HG03558 (cell line): ENCODE results near the gene MDN1.
A peak's percentile ranks its signal among the peaks of the same experiment; 100 is the strongest.
"Not testable (repeated sequence)": the region's sequence is repeated elsewhere in the genome, so short reads cannot be mapped to it uniquely, and the experiment has no call there.

Experiments used
- ATAC-seq: cut with Tn5 transposase; IDR thresholded peaks from one replicate; pipeline ENCODE4 v1.9.1; 2021; ENCODE audit warnings: moderate number of reproducible peaks; ENCODE audit not compliant: unreplicated experiment; ENCODE audit errors: extremely low read depth

MDN1 gene

GRCh38 chr6:89828475-89828987 is 8.9 kb upstream of the MDN1 start:
- ATAC-seq = not testable (repeated sequence)

GRCh38 chr6:89826029-89826528 is 6.5 kb upstream of the MDN1 start:
- no peak for ATAC-seq

- no peak for ATAC-seq
These were observed 638 bp downstream of the MDN1 start for GRCh38 chr6:89818977-89819335.

- ATAC-seq = no peak
These were observed 2.1 kb downstream of the MDN1 start for GRCh38 chr6:89817481-89817880.

GRCh38 chr6:89813422-89813821 is 6.2 kb downstream of the MDN1 start:
- ATAC-seq = not testable (repeated sequence)

GRCh38 chr6:89807581-89807980 is 12.0 kb downstream of the MDN1 start:
- ATAC-seq = no peak

- no peak for ATAC-seq
These were observed 13.7 kb downstream of the MDN1 start for GRCh38 chr6:89805814-89806371.

- no peak for ATAC-seq
These were observed 16.3 kb downstream of the MDN1 start for GRCh38 chr6:89803271-89803670.

- ATAC-seq = no peak
These were observed 19.8 kb downstream of the MDN1 start for GRCh38 chr6:89799756-89800155.

GRCh38 chr6:89799096-89799495 is 20.5 kb downstream of the MDN1 start:
- ATAC-seq = no peak

GRCh38 chr6:89797317-89797716 is 22.3 kb downstream of the MDN1 start:
- ATAC-seq = no peak

- ATAC-seq = no peak
These were observed 25.3 kb downstream of the MDN1 start for GRCh38 chr6:89794324-89794723.

GRCh38 chr6:89793586-89793985 is 26.0 kb downstream of the MDN1 start:
- ATAC-seq = no peak

GRCh38 chr6:89792881-89793280 is 26.7 kb downstream of the MDN1 start:
- ATAC-seq = peak; percentile 88

- ATAC-seq = no peak
These were observed 29.2 kb downstream of the MDN1 start for GRCh38 chr6:89790403-89790802.

- no peak for ATAC-seq
These were observed 29.6 kb downstream of the MDN1 start for GRCh38 chr6:89789980-89790379.

GRCh38 chr6:89787660-89788328 is 31.8 kb downstream of the MDN1 start:
- ATAC-seq = no peak

GRCh38 chr6:89786970-89787369 is 32.6 kb downstream of the MDN1 start:
- ATAC-seq = no peak

- no peak for ATAC-seq
These were observed 34.8 kb downstream of the MDN1 start for GRCh38 chr6:89784838-89785237.

- ATAC-seq = not testable (repeated sequence)
These were observed 36.3 kb downstream of the MDN1 start for GRCh38 chr6:89783293-89783692.

- ATAC-seq = no peak
These were observed 37.4 kb downstream of the MDN1 start for GRCh38 chr6:89782222-89782621.
